K562 treated with DMSO at 1 percent for 12 hours (cell line): ENCODE measurements around the gene SPINT3. TPM values are rescaled to one million over a fixed set of nuclear protein-coding genes. Genes with fewer than 3 reads are reported as not detected.

ENCODE experiments used
- total RNA-seq: library from RNA; unstranded; fragments of 300-600 nt; gene quantifications from 2 replicates; pipeline ENCODE4 v1.2.3, GENCODE V29; 2022; ENCODE audit not compliant: insufficient read depth

The SPINT3 gene, protein sequence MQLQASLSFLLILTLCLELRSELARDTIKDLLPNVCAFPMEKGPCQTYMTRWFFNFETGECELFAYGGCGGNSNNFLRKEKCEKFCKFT
- not detected in 2 replicates for total RNA-seq

DNA sequence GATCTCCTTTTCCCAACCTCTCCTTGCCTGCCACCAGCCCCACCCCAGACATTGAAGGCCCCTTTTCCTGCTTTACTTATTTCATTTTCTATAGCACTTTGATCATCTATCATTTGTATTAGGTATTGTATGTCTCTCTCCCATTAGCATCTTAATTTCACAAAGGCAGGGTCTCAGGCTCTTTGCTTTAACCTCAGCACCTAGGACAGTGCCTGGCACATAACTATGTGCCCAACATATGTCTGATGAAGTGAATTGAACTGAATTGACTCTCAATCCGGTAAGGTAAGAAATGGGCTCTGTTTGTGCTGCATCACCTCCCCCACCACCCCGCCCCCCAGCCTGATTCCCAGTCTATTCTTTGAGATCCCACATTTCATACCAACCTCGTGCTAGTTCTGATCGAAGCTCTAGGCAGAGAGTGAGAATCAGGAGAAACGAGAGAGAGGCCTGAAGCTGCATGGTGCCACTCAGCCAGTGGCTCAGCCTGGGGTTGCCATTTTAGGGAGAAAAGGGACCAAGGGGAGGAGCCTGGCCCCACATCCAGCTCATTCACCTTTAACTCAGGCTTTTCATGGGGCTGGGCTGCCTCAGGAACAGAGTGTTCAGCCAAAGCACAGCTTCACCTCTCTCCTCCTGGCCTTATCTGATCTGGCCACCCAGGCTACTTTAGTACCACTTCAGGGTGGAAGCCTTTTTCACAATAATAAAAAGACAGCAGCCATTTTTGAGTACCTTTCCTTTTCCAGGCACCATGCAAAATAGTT, at the start of gene SPINT3:
Gene SPINT3, minus strand, starts transcription at position 476 of the 767 bp plus-strand sequence. Its CDS starts 14 bp downstream, at position 462.

DNA sequence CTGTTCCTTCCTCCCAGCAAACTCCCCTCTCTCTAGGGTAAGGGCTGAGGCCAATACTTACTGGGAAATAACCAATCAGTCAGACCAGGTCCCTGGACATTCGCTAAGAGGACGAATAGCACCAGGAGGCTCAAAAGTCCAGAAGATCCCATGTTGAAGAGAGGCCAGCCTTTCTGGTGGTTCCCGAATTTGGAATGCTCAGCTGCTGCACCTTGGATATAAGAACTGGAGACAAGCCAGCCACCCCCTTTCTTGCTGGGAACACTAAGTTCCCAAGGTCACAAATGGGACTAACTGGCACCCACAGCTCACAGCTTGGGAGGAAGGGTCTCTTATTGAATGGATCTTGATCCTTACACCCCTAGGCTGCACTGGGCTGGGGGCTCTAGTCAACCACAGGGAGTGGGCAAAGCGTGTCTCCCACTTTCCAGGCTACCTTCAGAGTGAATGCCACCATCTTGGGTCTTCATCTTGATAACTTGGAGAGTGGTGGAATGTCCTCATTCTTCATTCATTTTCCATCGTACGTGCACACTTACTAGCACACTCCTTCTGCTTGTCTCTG, 31.9 kb upstream of the SPINT3 start, which contains the start of gene EPPIN:
Gene EPPIN, minus strand, starts transcription at position 196 of the 565 bp plus-strand sequence. Its CDS starts 44 bp downstream, at position 152.

DNA sequence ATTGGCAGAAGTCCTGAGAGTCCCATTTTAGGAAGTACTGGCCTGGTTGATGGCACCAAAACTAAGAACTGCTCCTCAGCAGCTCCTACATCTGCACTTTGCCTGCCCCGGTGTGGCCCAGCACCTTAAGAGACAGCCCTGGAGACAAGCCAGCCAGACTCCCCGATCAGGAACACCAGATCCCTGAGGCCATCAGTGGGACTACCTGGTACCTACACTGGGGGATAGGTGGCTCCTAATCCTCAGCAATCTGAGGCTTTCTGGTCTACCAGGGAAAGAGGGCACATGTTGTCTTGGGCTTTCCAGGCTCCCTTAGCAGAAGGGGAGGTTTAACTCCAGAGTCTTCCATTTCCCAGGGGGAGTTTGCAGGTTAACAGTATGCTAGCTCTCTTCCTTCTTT, 24.0 kb upstream of the SPINT3 start, which contains the start of gene WFDC6:
Gene WFDC6, minus strand, starts transcription at position 101 of the 400 bp plus-strand sequence. Its CDS starts 75 bp downstream, at position 26.

DNA sequence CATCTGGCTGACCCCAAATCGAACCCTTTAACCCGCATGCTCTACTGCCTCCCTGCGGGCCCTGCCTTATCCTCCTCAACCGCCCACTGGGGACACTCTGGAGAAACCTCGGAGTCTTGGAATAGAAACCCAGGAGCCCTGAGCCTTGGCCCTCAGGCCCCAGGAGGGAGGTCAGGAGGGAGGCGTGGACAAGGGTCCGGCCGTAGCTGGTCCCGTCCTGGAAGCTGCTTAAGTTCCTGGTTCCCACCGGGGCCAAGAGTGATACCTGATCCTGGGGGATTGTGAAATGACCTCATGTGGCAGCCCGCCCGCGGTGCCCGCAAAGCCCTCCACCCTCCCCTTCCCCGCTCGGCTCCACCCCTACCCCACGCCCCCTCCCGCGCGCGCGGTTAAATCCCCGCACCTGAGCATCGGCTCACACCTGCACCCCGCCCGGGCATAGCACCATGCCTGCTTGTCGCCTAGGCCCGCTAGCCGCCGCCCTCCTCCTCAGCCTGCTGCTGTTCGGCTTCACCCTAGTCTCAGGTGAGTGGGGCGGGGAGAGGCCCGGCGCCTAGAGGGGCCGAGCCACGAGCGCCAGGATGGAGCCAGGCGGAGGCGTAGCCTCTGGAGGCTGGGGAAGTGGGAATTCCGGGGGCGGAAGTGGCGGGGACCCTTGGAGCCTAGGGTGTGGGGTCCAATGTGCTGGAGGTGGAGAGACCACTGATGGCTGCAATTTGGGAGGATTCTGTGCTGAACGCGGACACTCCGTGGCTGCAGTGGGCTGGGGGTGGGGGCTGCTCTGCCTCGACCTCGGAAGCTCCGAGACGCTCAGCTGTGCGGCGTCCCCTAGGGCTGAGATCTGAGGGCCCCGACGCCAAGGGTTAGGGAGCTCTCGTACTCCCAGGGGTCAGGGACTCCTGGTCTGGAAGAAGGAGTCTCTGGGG, 45.8 kb downstream of the SPINT3 start, which contains the start of gene WFDC2:
Gene WFDC2, plus strand, starts transcription at position 418 of the 926 bp plus-strand sequence. Its CDS starts 29 bp downstream, at position 447.

Other genes with a start within 250 kb of the SPINT3 start
- not detected in 2 replicates for gene RBPJL, start 208.8 kb downstream of the SPINT3 start, total RNA-seq
- gene MATN4, start 207.3 kb downstream of the SPINT3 start, total RNA-seq: not detected in 2 replicates
- 10.0 and 15.6 TPM in 2 replicates for gene SDC4, start 167.2 kb downstream of the SPINT3 start, total RNA-seq
- 11.9 and 19.6 TPM in 2 replicates for gene SYS1, start 152.5 kb downstream of the SPINT3 start, total RNA-seq
- not detected in 2 replicates for gene TP53TG5, start 137.3 kb downstream of the SPINT3 start, total RNA-seq
- 59.6 and 63.6 TPM in 2 replicates for gene DBNDD2, start 107.3 kb downstream of the SPINT3 start, total RNA-seq
- gene PIGT, start 99.5 kb downstream of the SPINT3 start, total RNA-seq: 89.3 and 114 TPM in 2 replicates
- gene WFDC2, start 45.9 kb downstream of the SPINT3 start, total RNA-seq: not detected in 2 replicates
- gene WFDC6, start 23.9 kb upstream of the SPINT3 start, total RNA-seq: not detected in 2 replicates
- not detected in 2 replicates for gene EPPIN, start 31.8 kb upstream of the SPINT3 start, total RNA-seq
- gene WFDC8, start 63.7 kb upstream of the SPINT3 start, total RNA-seq: not detected in 2 replicates
- gene WFDC10A, start 114.1 kb upstream of the SPINT3 start, total RNA-seq: not detected in 2 replicates
- not detected in 2 replicates for gene WFDC9, start 115.7 kb upstream of the SPINT3 start, total RNA-seq
- not detected in 2 replicates for gene WFDC11, start 154.6 kb upstream of the SPINT3 start, total RNA-seq
- gene WFDC13, start 186.4 kb upstream of the SPINT3 start, total RNA-seq: not detected in 2 replicates
- gene WFDC10B, start 189.4 kb upstream of the SPINT3 start, total RNA-seq: not detected in 2 replicates
- gene SPINT4, start 206.7 kb upstream of the SPINT3 start, total RNA-seq: not detected in 2 replicates